Common myeloid progenitor, CD34-positive (primary cell): ENCODE results near the gene ANKRD13D.

ENCODE experiments used
- CTCF ChIA-PET: fragments of 350-600 bp; sonication (Branson Sonifier 250); formaldehyde crosslinking; loops from one replicate; lab custom pipeline; 2021; ENCODE audit warnings: antibody characterized with exemption; lab: Charles Lee
- POLR2A ChIA-PET: fragments of 350-600 bp; sonication (Branson Sonifier 250); formaldehyde crosslinking; loops from one replicate; lab custom pipeline; 2021; ENCODE audit warnings: antibody characterized with exemption; lab: Charles Lee
- DNase-seq, 3 donors: peaks; one replicate each; pipeline versions ENCODE4 v3.0.0 to v3.0.0-alpha.2; 2013
- H3K27ac ChIP-seq, 2 experiments: 1 replicate in 1 of 2; 2 replicates in 1 of 2; pipeline ENCODE4 v1.7.0; 2013; ENCODE audit warnings: inconsistent platforms in 2 of 2, low read length in 2 of 2, mild to moderate bottlenecking in 2 of 2, low read depth in 1 of 2, moderate library complexity in 1 of 2; ENCODE audit not compliant: severe bottlenecking in 2 of 2, insufficient read depth in 1 of 2, poor library complexity in 1 of 2
- H3K27me3 ChIP-seq, 5 experiments: replicated peaks in 2 of 5; 1 replicate in 3 of 5; 2 replicates in 2 of 5; pipeline versions ENCODE4 v1.6.1 to v1.7.0; 2013; ENCODE audit warnings: low read length in 4 of 5, mild to moderate bottlenecking in 2 of 5, moderate library complexity in 2 of 5, inconsistent platforms in 1 of 5; ENCODE audit not compliant: insufficient read depth in 5 of 5, control insufficient read depth in 4 of 5
- H3K36me3 ChIP-seq, 4 experiments: 1 replicate in 2 of 4; 2 replicates in 2 of 4; pipeline versions ENCODE4 v1.6.1 to v1.7.0; 2013; ENCODE audit warnings: low read length in 3 of 4, control low read depth in 1 of 4, mild to moderate bottlenecking in 1 of 4; ENCODE audit not compliant: control insufficient read depth in 4 of 4, insufficient read depth in 4 of 4
- H3K4me1 ChIP-seq, 4 experiments: 1 replicate in 3 of 4; 2 replicates in 1 of 4; pipeline versions ENCODE4 v1.6.1 to v1.7.1; 2013; ENCODE audit warnings: low read length in 3 of 4, mild to moderate bottlenecking in 3 of 4, control low read depth in 1 of 4, inconsistent platforms in 1 of 4, moderate library complexity in 1 of 4; ENCODE audit not compliant: control insufficient read depth in 4 of 4, insufficient read depth in 4 of 4; ENCODE audit errors: control extremely low read depth in 1 of 4
- H3K4me3 ChIP-seq, 7 experiments: 1 replicate in 4 of 7; 2 replicates in 3 of 7; pipeline versions ENCODE4 v1.5.1 to v1.7.0; 2013; ENCODE audit warnings: mild to moderate bottlenecking in 7 of 7, low read length in 6 of 7, moderate library complexity in 6 of 7, inconsistent platforms in 2 of 7, low read depth in 2 of 7, control low read depth in 1 of 7; ENCODE audit not compliant: insufficient read depth in 4 of 7, control insufficient read depth in 1 of 7; ENCODE audit errors: extremely low read depth in 1 of 7
- H3K9me3 ChIP-seq, 5 experiments: 1 replicate in 4 of 5; 2 replicates in 1 of 5; pipeline versions ENCODE4 v1.6.1 to v1.7.1; 2013; ENCODE audit warnings: low read length in 4 of 5, mild to moderate bottlenecking in 2 of 5, inconsistent platforms in 1 of 5, low read depth in 1 of 5, moderate library complexity in 1 of 5; ENCODE audit not compliant: control insufficient read depth in 4 of 5, insufficient read depth in 2 of 5; ENCODE audit errors: control extremely low read depth in 1 of 5
- WGBS: methylation state at CpG from one replicate; pipeline ENCODE4 v1.1.5; 2013; ENCODE audit not compliant: insufficient coverage; 5-methylcytosine and 5-hydroxymethylcytosine counted together

The ANKRD13D gene

GRCh38 chr11:67278135-67278938 lies 10.8 kb upstream of the ANKRD13D start:
- ChIA-PET CTCF (interaction anchor here (0.8 to 8.9 kb wide), 11 partner anchors 9 to 104 kb away, joined by 3 to 70 read pairs (median 6); partner anchors contain the start of genes ANKRD13D and GRK2), POLR2A (interaction anchor here (0.7 to 5.9 kb wide), 9 partner anchors 10 to 39 kb away, joined by 3 to 211 read pairs (median 10); partner anchors contain the start of genes ANKRD13D, GRK2 and SSH3)
- H3K4me1 ChIP-seq, result peaks cover 5 to 99% (median 98%) of the 10 kb centered on the region in 4 experiments
- H3K4me3 ChIP-seq, result peak overlapping the region in 6 of 7 experiments; percentile 26 to 69 (median 54)
- H3K9me3 ChIP-seq, result no peaks in the 10 kb centered on the region
- H3K27me3 ChIP-seq, result no peaks in the 10 kb centered on the region
- no peak for DNase-seq
- peak overlapping the region; percentile 96 to 97 for H3K27ac ChIP-seq
- peaks cover 9 to 86% (median 51%) of the 10 kb centered on the region in 4 experiments for H3K36me3 ChIP-seq
- WGBS, result 56% methylated on average over 13 of the region's 14 CpGs

- Histone ChIP-seq H3K36me3 (peaks cover 9 to 87% (median 58%) of the 10 kb centered on the region in 4 experiments), H3K4me1 (peaks cover 5 to 99% (median 98%) of the 10 kb centered on the region in 4 experiments), H3K4me3 (peak overlapping the region in 4 of 7 experiments; percentile 19 to 69 (median 44)), H3K27me3 (no peaks in the 10 kb centered on the region), H3K9me3 (no peaks in the 10 kb centered on the region), H3K27ac (peak overlapping the region; percentile 96 to 97)
- WGBS, result 87% methylated on average over 12 of the region's 14 CpGs
- no peak for DNase-seq
- POLR2A ChIA-PET, result interaction anchor here (0.6 to 5.9 kb wide), 4 partner anchors 8 to 38 kb away, joined by 3 to 211 read pairs (median 31); partner anchors contain the start of genes ANKRD13D and GRK2
- CTCF ChIA-PET, result interaction anchor here (2.3 to 8.9 kb wide), 4 partner anchors 9 to 16 kb away, joined by 6 to 70 read pairs (median 66); partner anchors contain the start of gene ANKRD13D
Measured at GRCh38 chr11:67278939-67279588, 10.0 kb upstream of the ANKRD13D start.

- ChIA-PET POLR2A (interaction anchor here (0.6 to 5.9 kb wide), 4 partner anchors 9 to 38 kb away, joined by 3 to 211 read pairs (median 31); partner anchors contain the start of genes ANKRD13D and GRK2), CTCF (interaction anchor here (0.9 to 8.9 kb wide), 6 partner anchors 8 to 39 kb away, joined by 3 to 70 read pairs (median 34); partner anchors contain the start of gene ANKRD13D)
- Histone ChIP-seq H3K27ac (peak overlapping the region; percentile 96 to 97), H3K9me3 (no peaks in the 10 kb centered on the region), H3K36me3 (peaks cover 7 to 85% (median 62%) of the 10 kb centered on the region in 4 experiments), H3K4me3 (peak overlapping the region in 3 of 7 experiments; percentile 19 to 33 (median 23)), H3K27me3 (no peaks in the 10 kb centered on the region), H3K4me1 (peaks cover 2 to 99% (median 98%) of the 10 kb centered on the region in 4 experiments)
- 77% methylated on average over 11 of the region's 17 CpGs for WGBS
- no peak for DNase-seq
Measured at GRCh38 chr11:67279589-67280340, 9.3 kb upstream of the ANKRD13D start.

- Histone ChIP-seq H3K27me3 (no peaks in the 10 kb centered on the region), H3K4me3 (peak overlapping the region in 1 of 7 experiments; percentile 19), H3K4me1 (peaks cover 0 to 99% (median 98%) of the 10 kb centered on the region in 4 experiments), H3K36me3 (peaks cover 7 to 85% (median 65%) of the 10 kb centered on the region in 4 experiments), H3K27ac (peak overlapping the region; percentile 96 to 97), H3K9me3 (no peaks in the 10 kb centered on the region)
- 26% methylated on average over 10 of the region's 13 CpGs for WGBS
- ChIA-PET CTCF (interaction anchor here (0.9 to 6.5 kb wide), 4 partner anchors 10 to 38 kb away, joined by 3 to 63 read pairs (median 4); no protein-coding TSS in a partner anchor), POLR2A (interaction anchor here (1.2 to 5.9 kb wide), 3 partner anchors 8 to 12 kb away, joined by 4 to 211 read pairs (median 58); partner anchors contain the start of genes ANKRD13D and GRK2)
- peak in 1 of 3 donors; percentile 61 for DNase-seq
Measured at GRCh38 chr11:67280341-67280787, 8.7 kb upstream of the ANKRD13D start.

GRCh38 chr11:67280788-67281551 lies 8.1 kb upstream of the ANKRD13D start:
- ChIA-PET CTCF (interaction anchor here (1.0 to 6.5 kb wide), 3 partner anchors 10 to 19 kb away, joined by 3 to 63 read pairs (median 4); no protein-coding TSS in a partner anchor), POLR2A (interaction anchor here (4.8 to 5.9 kb wide), 2 partner anchors 8 to 13 kb away, joined by 58 to 211 read pairs; partner anchors contain the start of genes ANKRD13D and GRK2)
- DNase-seq, result no peak
- H3K27me3 ChIP-seq, result no peaks in the 10 kb centered on the region
- peak overlapping the region; percentile 96 to 97 for H3K27ac ChIP-seq
- H3K4me3 ChIP-seq, result no peak overlapping the region
- peaks cover 7 to 85% (median 64%) of the 10 kb centered on the region in 4 experiments for H3K36me3 ChIP-seq
- 97% methylated on average over 31 of the region's 31 CpGs for WGBS
- no peaks in the 10 kb centered on the region for H3K9me3 ChIP-seq
- H3K4me1 ChIP-seq, result peaks cover 0 to 99% (median 98%) of the 10 kb centered on the region in 4 experiments
